ENCODE data around the gene RNF166. TPM values are rescaled to one million over a fixed set of nuclear protein-coding genes. Genes with fewer than 3 reads are reported as not detected.
A peak's percentile ranks its signal among the peaks of the same experiment; 100 is the strongest.
"Not testable (repeated sequence)": the region's sequence is repeated elsewhere in the genome, so short reads cannot be mapped to it uniquely, and the experiment has no call there.

Gene RNF166
- polyA plus RNA-seq, 4 donors = 17.0 to 25.4 (median 19.7) TPM

DNA sequence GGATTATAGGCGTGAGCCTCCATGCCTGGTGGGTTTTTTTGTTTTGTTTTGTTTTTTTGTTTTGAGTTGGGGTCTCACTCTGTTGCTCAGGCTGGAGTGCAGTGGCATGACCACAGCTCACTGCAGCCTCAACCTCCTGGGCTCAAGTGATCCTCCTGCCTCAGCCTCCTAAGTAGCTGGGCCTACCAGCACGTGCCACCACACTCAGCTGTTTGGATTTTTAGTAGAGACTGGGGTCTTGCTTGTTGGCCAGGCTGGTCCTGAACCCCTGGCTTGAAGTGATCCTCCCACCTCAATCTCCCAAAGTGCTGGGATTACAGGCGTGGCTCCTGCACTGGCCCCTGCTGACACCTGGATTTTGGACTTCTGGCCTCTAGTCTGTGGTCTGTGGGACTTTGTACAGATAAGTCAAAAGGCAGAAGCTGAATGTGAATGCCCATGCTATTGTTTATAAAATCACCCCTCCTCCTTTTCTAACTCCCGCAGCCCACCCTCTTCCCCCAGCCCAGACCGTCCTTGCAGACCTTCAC lies 25.6 kb downstream of the RNF166 start:
- no peak for DNase-seq (ENCODE audit: low read depth in 4 of 4, low spot score in 2 of 4)

DNA sequence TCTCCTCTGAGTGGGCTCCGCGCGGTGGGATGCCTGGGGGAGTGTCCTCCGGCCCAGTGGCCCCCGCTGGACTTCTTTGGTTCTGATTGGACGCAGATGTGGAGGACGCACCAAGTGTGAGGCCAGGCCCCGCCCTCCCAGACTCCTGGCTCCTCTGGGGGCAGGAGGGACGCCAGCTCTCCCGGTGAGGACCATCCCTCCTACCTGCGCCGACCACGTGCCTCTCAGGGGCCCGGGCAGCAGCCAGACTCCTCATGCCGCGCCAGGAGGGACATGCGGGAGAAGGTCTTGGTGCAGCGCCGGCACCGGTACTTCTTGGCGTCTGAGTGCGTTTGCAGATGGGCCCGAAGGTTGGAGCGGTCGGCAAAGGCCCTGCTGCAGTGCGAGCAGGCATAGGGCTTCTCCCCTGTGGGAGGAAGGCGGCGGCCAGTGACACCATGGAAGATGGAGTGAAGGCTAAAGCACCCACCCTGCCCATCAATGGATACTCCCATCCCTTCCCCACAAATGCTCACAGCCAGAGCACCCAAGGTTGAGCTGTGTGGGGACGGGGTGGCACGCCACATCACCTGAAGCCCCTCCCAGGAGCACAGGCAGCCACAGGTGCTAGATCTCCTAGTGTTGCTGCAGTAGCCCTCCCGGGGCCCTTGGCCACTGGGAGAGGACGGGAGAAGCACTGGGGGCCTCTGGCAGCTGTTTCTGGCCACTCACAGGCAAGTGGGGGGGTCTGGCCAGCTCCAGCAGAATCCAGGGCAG lies 27.8 kb downstream of the RNF166 start:
- DNase-seq (ENCODE audit: low read depth in 4 of 4, low spot score in 2 of 4) = no peak

- DNase-seq (ENCODE audit: low read depth in 4 of 4, low spot score in 2 of 4) = no peak
These were observed 28.5 kb downstream of the RNF166 start for GRCh38 chr16:88677721-88678120.

DNA sequence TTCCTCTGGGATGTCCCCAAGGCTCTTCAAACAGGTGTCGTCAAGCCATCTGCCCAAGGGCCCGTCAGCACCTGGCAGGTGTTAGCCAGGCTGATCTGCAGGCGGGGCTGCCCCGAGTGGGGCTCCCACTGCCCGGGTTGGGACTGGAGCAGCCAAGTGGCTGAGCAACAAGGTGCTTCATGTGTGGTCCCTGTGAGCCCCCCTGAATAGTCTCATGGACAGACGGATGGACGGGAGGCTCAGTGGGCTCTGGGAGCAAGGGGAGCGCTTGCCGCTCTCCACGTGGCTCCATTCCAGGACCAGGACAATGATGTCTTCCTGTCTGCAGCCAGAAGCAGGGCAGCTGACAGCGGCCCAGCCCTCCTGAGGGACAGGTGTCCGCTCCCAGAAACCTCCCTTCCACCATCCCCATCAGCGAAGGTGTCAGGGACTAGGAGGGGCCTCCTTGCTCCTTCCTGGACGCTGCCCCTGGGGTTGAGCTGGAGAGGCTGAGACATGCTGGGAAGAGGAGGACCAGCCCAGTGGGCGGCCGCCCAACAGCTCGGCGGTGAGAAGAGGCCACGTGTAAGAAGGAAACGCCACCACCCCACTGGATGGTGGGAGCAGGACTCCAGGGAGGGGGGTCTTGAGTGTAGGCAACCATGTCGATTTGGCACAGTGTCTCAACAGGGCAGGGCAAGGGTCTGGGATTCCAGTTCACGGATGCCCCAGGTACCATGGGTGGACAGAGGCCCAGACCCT lies 29.5 kb downstream of the RNF166 start:
- DNase-seq (ENCODE audit: low read depth in 4 of 4, low spot score in 2 of 4) = no peak

GRCh38 chr16:88673716-88674379 lies 32.4 kb downstream of the RNF166 start:
- no peak for DNase-seq (ENCODE audit: low read depth in 4 of 4, low spot score in 2 of 4)

DNA sequence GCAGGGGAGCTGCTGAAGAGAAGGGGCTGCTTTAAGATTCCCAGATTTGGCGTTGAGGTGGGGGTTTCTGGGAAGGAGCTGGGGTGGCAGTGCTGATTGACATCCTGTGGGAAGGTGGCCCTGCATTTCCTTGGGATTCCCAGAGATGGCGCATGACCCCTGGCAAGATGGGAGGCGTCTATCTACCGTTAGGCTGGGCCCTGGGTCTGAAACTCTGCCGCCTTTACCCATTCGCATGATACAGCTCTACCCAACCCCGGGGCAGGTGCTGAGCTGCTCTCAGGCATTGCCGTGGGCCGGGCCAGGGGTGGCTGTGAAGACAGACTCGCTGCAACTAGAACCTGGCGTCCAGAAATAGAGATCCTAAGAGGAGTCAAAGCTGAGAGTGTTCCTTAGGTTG lies 33.4 kb downstream of the RNF166 start:
- DNase-seq (ENCODE audit: low read depth in 4 of 4, low spot score in 2 of 4) = no peak

DNA sequence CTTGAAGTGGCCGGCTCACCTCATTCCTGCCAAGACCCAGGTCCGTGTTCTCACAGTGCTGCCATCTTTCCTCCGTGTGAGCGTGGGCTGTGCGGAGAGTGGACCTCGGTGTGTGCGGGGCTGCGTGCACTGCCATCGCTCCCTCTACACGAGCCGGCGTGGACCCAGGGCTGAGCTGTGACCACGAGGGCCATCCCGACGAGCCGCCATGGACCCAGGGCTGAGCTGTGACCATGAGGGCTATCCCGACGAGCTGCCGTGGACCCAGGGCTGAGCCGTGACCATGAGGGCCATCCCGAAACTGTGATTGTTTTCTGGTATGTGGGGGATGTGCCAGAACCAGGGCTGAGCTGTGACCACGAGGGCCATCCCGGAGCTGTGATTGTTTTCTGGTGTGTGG lies 34.4 kb downstream of the RNF166 start:
- DNase-seq (ENCODE audit: low read depth in 4 of 4, low spot score in 2 of 4) = no peak

DNA sequence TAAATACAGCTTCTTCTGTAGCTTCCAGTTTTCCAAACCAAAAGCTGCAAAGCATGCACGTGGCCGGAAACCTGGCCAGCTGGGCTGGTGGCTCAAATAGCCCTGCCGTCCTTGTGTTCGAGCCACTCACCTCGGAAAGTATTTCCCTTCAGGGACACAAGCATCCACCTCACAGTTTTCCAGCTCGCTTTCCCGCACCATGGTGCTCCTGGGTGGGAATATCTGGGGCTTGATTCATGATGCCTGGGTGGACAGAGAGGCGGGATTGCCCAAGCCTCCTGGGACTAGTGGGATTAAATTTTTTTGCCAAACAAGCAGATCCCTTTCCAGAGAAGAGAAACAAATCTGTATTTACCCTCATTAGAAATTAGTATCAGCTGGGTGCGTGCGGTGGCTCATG lies 36.2 kb downstream of the RNF166 start:
- no peak for DNase-seq (ENCODE audit: low read depth in 4 of 4, low spot score in 2 of 4)

GRCh38 chr16:88669493-88669892 lies 36.7 kb downstream of the RNF166 start:
- not testable (repeated sequence) for DNase-seq (ENCODE audit: low read depth in 4 of 4, low spot score in 2 of 4)

DNA sequence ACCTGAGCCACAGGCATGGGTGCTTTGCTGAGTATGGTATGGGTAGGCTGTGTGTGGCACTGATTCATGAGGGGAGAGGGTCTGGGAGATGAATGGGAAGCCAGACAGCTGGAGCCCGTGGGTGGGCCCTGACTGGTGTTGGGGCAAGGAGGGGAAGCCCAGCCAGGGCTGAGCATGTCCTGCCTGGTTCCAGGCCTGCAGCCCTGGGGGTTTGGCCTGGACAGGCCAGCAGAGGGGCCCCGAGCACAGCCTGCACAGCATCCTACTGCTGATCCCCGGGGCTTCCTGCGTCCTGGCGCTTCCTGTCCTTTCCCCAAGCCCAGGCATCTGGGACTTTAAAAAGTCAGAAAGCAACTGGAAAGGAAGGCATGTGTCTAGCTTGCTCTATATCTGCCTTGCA lies 38.7 kb downstream of the RNF166 start:
- no peak for DNase-seq (ENCODE audit: low read depth in 4 of 4, low spot score in 2 of 4)

- DNase-seq (ENCODE audit: low read depth in 4 of 4, low spot score in 2 of 4) = no peak
These were observed 40.6 kb downstream of the RNF166 start for GRCh38 chr16:88665570-88665969.

- DNase-seq (ENCODE audit: low read depth in 4 of 4, low spot score in 2 of 4) = no peak
These were observed 41.1 kb downstream of the RNF166 start for GRCh38 chr16:88665148-88665547.

DNA sequence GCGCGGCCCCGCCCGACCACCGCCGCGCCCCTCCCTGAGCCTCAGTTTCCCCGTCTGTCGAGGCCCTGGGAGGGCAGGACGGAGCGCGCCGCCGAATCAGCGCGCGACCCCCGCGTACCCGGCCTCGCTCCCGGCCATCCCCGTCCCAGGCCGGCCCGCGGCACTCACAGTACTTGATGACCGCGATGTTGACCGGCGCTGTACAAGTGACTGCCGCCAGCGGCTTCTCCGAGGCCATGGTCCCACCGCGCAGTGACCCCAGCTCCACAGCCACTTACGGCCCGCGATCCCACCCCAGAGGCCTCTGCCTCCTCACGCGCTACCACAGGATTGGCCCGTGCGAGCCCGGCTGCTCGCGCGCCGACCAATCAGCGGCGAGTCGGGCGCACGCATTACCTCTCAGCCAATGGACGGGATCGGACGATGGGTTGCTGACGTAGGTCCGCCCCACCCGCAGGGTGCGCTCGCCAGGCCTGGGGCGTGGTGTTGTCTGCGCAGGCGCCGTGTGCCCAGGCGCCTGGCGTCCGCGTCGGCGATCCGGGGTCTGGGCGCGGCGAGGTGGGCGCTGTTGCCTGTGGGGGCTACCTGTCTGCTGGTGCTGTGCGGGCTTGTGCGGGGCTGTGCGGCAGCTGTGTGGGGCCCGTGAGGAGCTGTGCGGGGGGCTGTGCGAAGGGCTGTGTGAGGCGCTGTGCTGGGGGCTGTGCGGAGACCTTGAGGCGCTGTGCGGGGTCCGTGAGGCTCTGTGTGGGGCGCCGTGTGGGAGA lies 43.2 kb downstream of the RNF166 start, which contains the start of gene MVD:
Gene MVD (minus strand): TSS at position 249 of the 764 bp plus-strand sequence. CDS start 11 bp downstream, at position 238.
- DNase-seq (ENCODE audit: low read depth in 4 of 4, low spot score in 2 of 4) = peak; percentile 89 to 95 (median 93)

DNA sequence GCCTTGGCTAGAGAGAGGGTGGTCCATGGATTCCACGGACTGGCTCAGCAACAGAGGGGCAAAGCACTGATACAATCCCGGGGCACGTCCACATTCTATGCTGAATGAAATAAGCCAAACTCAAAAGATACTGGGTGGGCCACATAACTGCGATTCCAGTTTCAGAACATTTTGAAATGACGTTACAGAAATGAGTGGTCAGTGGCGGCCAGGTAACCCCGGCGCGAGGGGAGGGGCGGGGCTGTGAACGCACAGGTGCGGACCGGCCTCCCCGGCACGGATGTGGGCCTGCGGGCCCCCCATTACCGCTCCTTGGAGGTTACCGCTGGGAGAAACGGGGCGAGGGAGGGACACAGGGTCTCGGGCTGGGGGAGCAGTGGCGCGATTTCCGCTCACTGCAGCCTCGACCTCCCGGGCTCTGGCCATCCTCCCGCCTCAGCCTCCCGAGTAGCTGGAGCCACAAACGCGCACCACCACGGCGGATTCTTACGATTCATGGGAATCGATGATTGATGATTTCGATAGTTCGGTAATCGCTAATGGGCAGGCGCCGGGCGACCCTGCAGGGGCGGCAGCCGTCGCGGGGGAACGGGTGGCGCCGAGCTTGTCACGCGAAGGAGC lies 43.9 kb downstream of the RNF166 start:
- no peak for DNase-seq (ENCODE audit: low read depth in 4 of 4, low spot score in 2 of 4)

- DNase-seq (ENCODE audit: low read depth in 4 of 4, low spot score in 2 of 4) = no peak
These were observed 44.7 kb downstream of the RNF166 start for GRCh38 chr16:88661468-88661867.

GRCh38 chr16:88659160-88659559 lies 47.0 kb downstream of the RNF166 start:
- DNase-seq (ENCODE audit: low read depth in 4 of 4, low spot score in 2 of 4) = no peak

GRCh38 chr16:88658714-88659113 lies 47.5 kb downstream of the RNF166 start:
- no peak for DNase-seq (ENCODE audit: low read depth in 4 of 4, low spot score in 2 of 4)

- DNase-seq (ENCODE audit: low read depth in 4 of 4, low spot score in 2 of 4) = no peak
These were observed 48.8 kb downstream of the RNF166 start for GRCh38 chr16:88657371-88657770.

GRCh38 chr16:88656291-88656980 lies 49.8 kb downstream of the RNF166 start:
- no peak for DNase-seq (ENCODE audit: low read depth in 4 of 4, low spot score in 2 of 4)

Data from left renal cortex interstitium (tissue), 4 donors.